Natural killer cell (primary cell): ENCODE data around the gene OSBP. TPM values are rescaled to one million over a fixed set of nuclear protein-coding genes. Genes with fewer than 3 reads are reported as not detected.
A peak's percentile ranks its signal among the peaks of the same experiment; 100 is the strongest.
"Not testable (repeated sequence)": the region's sequence is repeated elsewhere in the genome, so short reads cannot be mapped to it uniquely, and the experiment has no call there.

Experiments
- ATAC-seq, 3 donors: fragments of 150-1000 bp in 2 of 3; fragments of 200-7000 bp in 1 of 3; cut with Tn5 transposase; 1 replicate in 1 of 3; 2 replicates in 2 of 3; pipeline ENCODE4 v1.10.0; 2021; ENCODE audit warnings: mild to moderate bottlenecking in 2 of 3, moderate library complexity in 2 of 3
- DNase-seq, 2 donors: peaks; one replicate each; pipeline versions ENCODE4 v3.0.0 to v3.0.0-alpha.2; 2013 to 2021; ENCODE audit warnings: mixed read lengths in 1 of 2
- H3K27ac ChIP-seq: one replicate; pipeline ENCODE4 v1.5.1; 2013; ENCODE audit warnings: mild to moderate bottlenecking, low read length
- H3K27me3 ChIP-seq: one replicate; pipeline ENCODE4 v1.6.1; 2013; ENCODE audit warnings: low read length; ENCODE audit not compliant: control insufficient read depth, insufficient read depth
- H3K36me3 ChIP-seq: one replicate; pipeline ENCODE4 v1.6.1; 2013; ENCODE audit warnings: low read length; ENCODE audit not compliant: control insufficient read depth, insufficient read depth
- H3K4me1 ChIP-seq: one replicate; pipeline ENCODE4 v1.6.1; 2013; ENCODE audit warnings: low read length; ENCODE audit not compliant: control insufficient read depth, insufficient read depth
- H3K4me3 ChIP-seq: one replicate; pipeline ENCODE4 v1.5.1; 2013; ENCODE audit warnings: low read length
- H3K9me3 ChIP-seq: one replicate; pipeline ENCODE4 v1.6.1; 2013; ENCODE audit warnings: low read length; ENCODE audit not compliant: control insufficient read depth, insufficient read depth
- H3K27ac Mint-ChIP-seq, 2 donors: one replicate each; pipeline ENCODE4 v1.8.0; 2022; ENCODE audit warnings: mild to moderate bottlenecking in 2 of 2, mixed read lengths in 2 of 2, moderate library complexity in 1 of 2
- H3K27me3 Mint-ChIP-seq, 2 donors: one replicate each; pipeline ENCODE4 v1.8.0; 2022; ENCODE audit warnings: low read depth in 2 of 2, mixed read lengths in 2 of 2
- H3K36me3 Mint-ChIP-seq: one replicate; pipeline ENCODE4 v1.8.0; 2022; ENCODE audit warnings: mixed read lengths
- H3K4me1 Mint-ChIP-seq, 2 donors: one replicate each; pipeline ENCODE4 v1.8.0; 2022; ENCODE audit warnings: mixed read lengths in 2 of 2
- H3K4me3 Mint-ChIP-seq: one replicate; pipeline ENCODE4 v1.8.0; 2022; ENCODE audit warnings: mild to moderate bottlenecking, moderate library complexity, mixed read lengths
- H3K9me3 Mint-ChIP-seq, 2 donors: one replicate each; pipeline ENCODE4 v1.8.0; 2022; ENCODE audit warnings: mixed read lengths in 2 of 2
- WGBS: methylation state at CpG from one replicate; pipeline ENCODE4 v1.1.7; 2013; ENCODE audit warnings: missing lambda C conversion rate; ENCODE audit not compliant: insufficient coverage; 5-methylcytosine and 5-hydroxymethylcytosine counted together
- intact Hi-C: fragments of 100-400 bp; cut with micrococcal nuclease; formaldehyde crosslinking; loops from one replicate; pipeline ENCODE4 v1.14.2; 2022
- total RNA-seq, 4 donors: library from RNA; stranded (reverse); fragments of 120-200 nt in 1 of 4; gene quantifications; one replicate each; pipeline versions ENCODE4 v1.2.3 to v1.2.4, GENCODE V29; 2013 to 2022
- TF ChIP-seq, protein P1 (sequence below): fragments of 200-600 bp; IDR thresholded peaks from one replicate; pipeline ENCODE4 v1.8.0; 2022; ENCODE audit warnings: antibody characterized with exemption

Gene OSBP
- total RNA-seq, 3 donors from 2014 or later (not counting 1 experiment from before 2014, with no cell fraction given): 40.5 to 58.5 (median 51.3) TPM

DNA sequence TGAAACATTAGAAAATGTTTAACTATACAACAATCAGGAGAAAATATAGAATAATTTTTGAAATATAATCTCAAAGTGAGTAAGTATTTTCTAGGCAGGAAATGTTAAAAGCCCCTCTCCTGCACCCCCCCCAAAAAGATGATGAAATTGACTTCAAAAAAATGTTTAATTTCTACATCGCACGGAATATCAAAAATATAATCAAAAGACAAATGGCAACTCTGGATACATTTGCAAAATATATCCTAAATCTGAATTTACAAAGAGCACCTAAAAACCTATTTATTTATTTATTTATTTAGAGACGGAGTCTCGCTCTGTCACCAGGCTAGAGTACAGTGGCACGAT is 67.3 kb downstream of the OSBP start:
- Histone ChIP-seq H3K4me3 (no peak overlapping the region), H3K27me3 (no peaks in the 10 kb centered on the region), H3K9me3 (no peaks in the 10 kb centered on the region), H3K27ac (no peak overlapping the region), H3K4me1 (peaks cover 12% of the 10 kb centered on the region), H3K36me3 (no peaks in the 10 kb centered on the region)
- Mint-ChIP-seq H3K27ac (no peak overlapping the region), H3K4me3 (no peak overlapping the region), H3K36me3 (peaks cover 7% of the 10 kb centered on the region), H3K9me3 (no peaks in the 10 kb centered on the region), H3K4me1 (peaks cover 16 to 23% of the 10 kb centered on the region in 2 donors), H3K27me3 (peaks cover 10 to 24% of the 10 kb centered on the region in 2 donors)
- intact Hi-C loops: no loop called here
- TF ChIP-seq, protein P1, sequence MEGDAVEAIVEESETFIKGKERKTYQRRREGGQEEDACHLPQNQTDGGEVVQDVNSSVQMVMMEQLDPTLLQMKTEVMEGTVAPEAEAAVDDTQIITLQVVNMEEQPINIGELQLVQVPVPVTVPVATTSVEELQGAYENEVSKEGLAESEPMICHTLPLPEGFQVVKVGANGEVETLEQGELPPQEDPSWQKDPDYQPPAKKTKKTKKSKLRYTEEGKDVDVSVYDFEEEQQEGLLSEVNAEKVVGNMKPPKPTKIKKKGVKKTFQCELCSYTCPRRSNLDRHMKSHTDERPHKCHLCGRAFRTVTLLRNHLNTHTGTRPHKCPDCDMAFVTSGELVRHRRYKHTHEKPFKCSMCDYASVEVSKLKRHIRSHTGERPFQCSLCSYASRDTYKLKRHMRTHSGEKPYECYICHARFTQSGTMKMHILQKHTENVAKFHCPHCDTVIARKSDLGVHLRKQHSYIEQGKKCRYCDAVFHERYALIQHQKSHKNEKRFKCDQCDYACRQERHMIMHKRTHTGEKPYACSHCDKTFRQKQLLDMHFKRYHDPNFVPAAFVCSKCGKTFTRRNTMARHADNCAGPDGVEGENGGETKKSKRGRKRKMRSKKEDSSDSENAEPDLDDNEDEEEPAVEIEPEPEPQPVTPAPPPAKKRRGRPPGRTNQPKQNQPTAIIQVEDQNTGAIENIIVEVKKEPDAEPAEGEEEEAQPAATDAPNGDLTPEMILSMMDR: no peak
- no peak for ATAC-seq
- no peak for DNase-seq
- 85% methylated on average over 4 of the region's 5 CpGs for WGBS

DNA sequence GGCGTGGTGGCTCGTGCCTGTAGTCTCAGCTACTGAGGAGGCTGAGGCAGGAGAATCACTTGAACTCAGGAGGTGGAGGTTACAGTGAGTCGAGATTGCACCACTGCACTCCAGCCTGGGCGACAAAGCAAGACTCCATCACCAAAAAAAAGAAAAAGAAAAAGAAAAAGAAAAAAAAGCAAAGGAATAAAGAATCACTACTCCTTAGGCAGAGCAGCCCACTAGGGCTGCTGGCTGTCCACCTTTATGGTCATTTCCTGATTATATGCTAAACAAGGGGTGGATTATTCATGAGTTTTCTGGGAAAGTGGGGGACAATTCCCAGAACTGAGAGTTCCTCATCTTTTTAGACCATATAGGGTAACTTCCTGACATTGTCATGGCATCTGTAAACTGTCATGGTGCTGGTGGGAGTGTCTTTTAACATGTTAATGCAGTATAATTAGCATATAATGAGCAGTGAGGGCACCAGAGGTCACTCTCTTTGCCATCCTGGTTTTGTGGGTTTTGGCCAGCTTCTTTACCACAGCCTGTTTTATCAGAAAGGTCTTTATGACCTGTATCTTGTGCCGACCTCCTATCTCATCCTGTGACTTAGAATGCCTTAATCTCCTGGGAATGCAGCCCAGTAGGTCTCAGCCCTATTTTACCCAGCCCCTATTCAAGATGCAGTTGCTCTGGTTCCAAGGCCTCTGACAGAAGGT is 67.8 kb downstream of the OSBP start:
- H3K27me3 ChIP-seq, DNase-seq, H3K9me3 Mint-ChIP-seq, H3K36me3 Mint-ChIP-seq, ATAC-seq, H3K27ac Mint-ChIP-seq, H3K36me3 ChIP-seq, H3K9me3 ChIP-seq, intact Hi-C loops, H3K4me3 ChIP-seq, H3K27ac ChIP-seq: not testable (repeated sequence)
- peak overlapping the region; percentile 25 for H3K4me3 Mint-ChIP-seq
- H3K27me3 Mint-ChIP-seq: peaks cover 10 to 24% of the 10 kb centered on the region in 2 donors
- peaks cover 12% of the 10 kb centered on the region for H3K4me1 ChIP-seq
- peaks cover 16 to 23% of the 10 kb centered on the region in 2 donors for H3K4me1 Mint-ChIP-seq
- 70% methylated on average over 4 of the region's 5 CpGs for WGBS

DNA sequence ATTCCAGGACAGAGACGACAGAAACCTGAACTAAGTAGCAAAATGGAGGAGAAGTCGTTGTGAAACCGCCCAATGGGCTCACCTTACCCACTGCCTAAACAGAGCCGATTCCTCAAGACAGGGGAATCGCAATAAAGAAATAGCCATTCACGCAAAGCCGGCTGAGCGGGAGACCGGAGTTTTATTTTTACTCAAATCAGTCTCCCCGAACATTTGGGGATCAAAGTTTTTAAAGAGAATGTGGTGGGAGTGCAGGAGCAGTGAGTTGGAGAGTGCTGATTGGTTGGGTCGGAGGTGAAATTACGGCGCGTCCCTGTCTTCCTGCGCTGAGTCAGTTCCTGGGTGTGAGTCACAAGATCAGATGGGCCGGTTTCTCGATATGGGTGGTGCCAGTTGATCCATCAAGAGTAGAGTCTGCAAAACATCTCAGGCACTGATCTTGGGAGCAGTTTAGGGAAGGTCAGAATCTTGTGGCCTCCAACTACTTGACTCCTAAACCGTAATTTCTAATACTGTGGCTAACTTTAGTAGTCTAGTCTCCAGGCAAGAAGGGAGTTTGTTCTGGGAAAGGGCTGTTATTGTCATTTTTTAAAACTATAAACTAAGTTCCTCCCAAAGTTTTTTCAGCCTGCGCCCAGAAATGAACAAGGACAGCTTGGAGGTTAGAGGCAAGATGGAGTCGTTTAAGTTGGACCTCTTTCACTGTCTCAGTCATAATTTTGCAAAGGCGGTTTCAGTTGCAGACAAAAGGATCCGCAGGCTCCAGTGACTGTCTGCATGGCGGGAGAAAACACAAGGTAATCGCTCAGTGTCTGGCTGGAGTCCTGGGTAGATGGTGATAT is 70.2 kb downstream of the OSBP start:
- Histone ChIP-seq H3K9me3 (no peaks in the 10 kb centered on the region), H3K36me3 (no peaks in the 10 kb centered on the region), H3K27me3 (no peaks in the 10 kb centered on the region), H3K27ac (no peak overlapping the region), H3K4me1 (peaks cover 5% of the 10 kb centered on the region), H3K4me3 (no peak overlapping the region)
- ATAC-seq (no peak), DNase-seq (peak in 1 of 2 donors; percentile 11)
- WGBS: 95% methylated on average over 23 of the region's 24 CpGs
- peaks cover 6 to 17% of the 10 kb centered on the region in 2 donors for H3K27me3 Mint-ChIP-seq
- intact Hi-C loops: no loop called here
- no peaks in the 10 kb centered on the region for H3K9me3 Mint-ChIP-seq
- H3K4me1 Mint-ChIP-seq: peaks cover 7 to 8% of the 10 kb centered on the region in 2 donors
- H3K36me3 Mint-ChIP-seq: peaks cover under 1% of the 10 kb centered on the region
- H3K4me3 Mint-ChIP-seq: no peak overlapping the region
- H3K27ac Mint-ChIP-seq: no peak overlapping the region
- TF ChIP-seq, protein P1: no peak

DNA sequence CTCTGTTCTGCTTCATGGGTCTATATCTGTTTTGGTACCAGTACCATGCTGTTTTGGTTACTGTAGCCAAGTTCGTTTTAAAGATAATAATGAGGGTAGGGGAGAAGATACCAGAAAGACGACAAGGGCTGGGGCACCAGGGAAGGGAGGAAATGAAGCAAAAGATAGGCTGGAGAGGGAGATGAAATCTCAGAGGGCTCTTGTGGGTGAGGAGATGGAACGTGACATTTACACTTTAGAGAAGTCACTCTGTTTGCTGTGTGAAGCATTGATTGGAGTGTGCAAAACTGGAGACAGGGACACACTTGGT is 70.8 kb downstream of the OSBP start:
- Histone ChIP-seq H3K27ac (no peak overlapping the region), H3K4me1 (peaks cover under 1% of the 10 kb centered on the region), H3K27me3 (no peaks in the 10 kb centered on the region), H3K4me3 (no peak overlapping the region), H3K36me3 (no peaks in the 10 kb centered on the region), H3K9me3 (no peaks in the 10 kb centered on the region)
- no peak for DNase-seq
- TF ChIP-seq, protein P1: no peak
- H3K4me3 Mint-ChIP-seq: no peak overlapping the region
- peaks cover 6 to 16% of the 10 kb centered on the region in 2 donors for H3K27me3 Mint-ChIP-seq
- no peak overlapping the region for H3K27ac Mint-ChIP-seq
- no peak for ATAC-seq
- peaks cover 5 to 6% of the 10 kb centered on the region in 2 donors for H3K4me1 Mint-ChIP-seq
- H3K36me3 Mint-ChIP-seq: no peaks in the 10 kb centered on the region
- H3K9me3 Mint-ChIP-seq: no peaks in the 10 kb centered on the region
- intact Hi-C loops: no loop called here
- WGBS: 82% methylated on average over 3 of the region's 3 CpGs

DNA sequence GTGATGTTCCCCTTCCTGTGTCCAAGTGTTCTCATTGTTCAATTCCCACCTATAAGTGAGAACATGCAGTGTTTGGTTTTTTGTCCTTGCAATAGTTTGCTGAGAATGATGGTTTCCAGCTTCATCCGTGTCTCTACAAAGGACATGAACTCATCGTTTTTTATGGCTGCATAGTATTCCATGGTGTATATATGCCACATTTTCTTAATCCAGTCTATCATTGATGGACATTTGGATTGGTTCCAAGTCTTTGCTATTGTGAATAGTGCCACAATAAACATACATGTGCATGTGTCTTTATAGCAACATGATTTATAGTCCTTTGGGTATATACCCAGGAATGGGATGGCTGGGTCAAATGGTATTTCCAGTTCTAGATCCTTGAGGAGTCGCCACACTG is 71.9 kb downstream of the OSBP start:
- H3K4me3 ChIP-seq, H3K27ac Mint-ChIP-seq, H3K4me1 ChIP-seq, H3K27me3 ChIP-seq, H3K36me3 Mint-ChIP-seq, intact Hi-C loops, H3K27ac ChIP-seq, ATAC-seq, H3K9me3 Mint-ChIP-seq, H3K36me3 ChIP-seq, H3K4me1 Mint-ChIP-seq, H3K9me3 ChIP-seq, DNase-seq, H3K4me3 Mint-ChIP-seq: not testable (repeated sequence)
- H3K27me3 Mint-ChIP-seq: peaks cover 6 to 16% of the 10 kb centered on the region in 2 donors
- no CpG with 5 or more reads among the region's 3 CpGs for WGBS
